Glomerular visceral epithelial cell (primary cell): ENCODE measurements around the gene LTBR.
"Not testable (repeated sequence)": the region's sequence is repeated elsewhere in the genome, so short reads cannot be mapped to it uniquely, and the experiment has no call there.

Experiments used
- DNase-seq: peaks from one replicate; pipeline ENCODE4 v3.0.0-alpha.2; 2016; ENCODE audit errors: extremely low spot score

LTBR gene

GRCh38 chr12:6425590-6426531 lies 41.9 kb downstream of the LTBR start:
- no peak for DNase-seq

DNA sequence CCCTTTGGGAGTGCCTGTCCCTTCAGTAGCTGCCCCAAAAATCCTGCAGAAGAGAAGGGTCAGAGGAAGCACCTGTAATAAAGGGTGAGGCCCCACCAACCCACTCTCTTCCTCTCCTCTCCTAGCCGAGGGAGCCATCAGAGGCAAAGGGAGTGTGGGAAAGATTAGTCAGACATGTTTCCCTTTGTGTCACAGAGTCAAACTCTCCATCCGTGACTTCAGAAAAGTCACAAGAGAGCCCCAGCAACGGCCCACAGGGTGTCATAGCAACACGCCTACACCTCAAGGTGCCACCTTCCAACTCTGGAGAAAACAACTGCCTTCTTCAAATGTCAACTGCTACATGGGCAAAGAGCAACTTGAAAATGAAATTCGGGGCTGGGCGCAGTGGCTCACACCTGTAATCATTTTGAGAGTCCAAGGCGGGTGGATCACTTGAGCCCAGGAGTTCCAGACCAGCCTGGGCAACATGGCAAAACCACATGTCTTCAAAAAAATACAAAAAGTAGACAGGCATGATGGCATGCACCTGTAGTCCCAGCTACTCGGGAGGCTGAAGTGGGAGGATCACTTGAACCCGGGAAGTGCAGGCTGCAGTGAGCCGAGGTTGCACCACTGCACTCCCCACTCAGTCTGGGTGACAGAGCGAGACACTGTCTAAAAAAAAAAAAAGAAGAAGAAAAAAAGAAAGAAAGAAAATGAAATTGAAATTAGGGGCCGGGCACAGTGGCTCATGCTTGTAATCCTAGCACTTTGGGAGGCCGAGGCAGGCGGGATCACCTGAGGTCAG lies 43.1 kb downstream of the LTBR start:
- DNase-seq, result peak; percentile 6

- not testable (repeated sequence) for DNase-seq
Observed at GRCh38 chr12:6427796-6428195, 43.8 kb downstream of the LTBR start.

- DNase-seq, result no peak
Observed at GRCh38 chr12:6428326-6428725, 44.4 kb downstream of the LTBR start.

DNA sequence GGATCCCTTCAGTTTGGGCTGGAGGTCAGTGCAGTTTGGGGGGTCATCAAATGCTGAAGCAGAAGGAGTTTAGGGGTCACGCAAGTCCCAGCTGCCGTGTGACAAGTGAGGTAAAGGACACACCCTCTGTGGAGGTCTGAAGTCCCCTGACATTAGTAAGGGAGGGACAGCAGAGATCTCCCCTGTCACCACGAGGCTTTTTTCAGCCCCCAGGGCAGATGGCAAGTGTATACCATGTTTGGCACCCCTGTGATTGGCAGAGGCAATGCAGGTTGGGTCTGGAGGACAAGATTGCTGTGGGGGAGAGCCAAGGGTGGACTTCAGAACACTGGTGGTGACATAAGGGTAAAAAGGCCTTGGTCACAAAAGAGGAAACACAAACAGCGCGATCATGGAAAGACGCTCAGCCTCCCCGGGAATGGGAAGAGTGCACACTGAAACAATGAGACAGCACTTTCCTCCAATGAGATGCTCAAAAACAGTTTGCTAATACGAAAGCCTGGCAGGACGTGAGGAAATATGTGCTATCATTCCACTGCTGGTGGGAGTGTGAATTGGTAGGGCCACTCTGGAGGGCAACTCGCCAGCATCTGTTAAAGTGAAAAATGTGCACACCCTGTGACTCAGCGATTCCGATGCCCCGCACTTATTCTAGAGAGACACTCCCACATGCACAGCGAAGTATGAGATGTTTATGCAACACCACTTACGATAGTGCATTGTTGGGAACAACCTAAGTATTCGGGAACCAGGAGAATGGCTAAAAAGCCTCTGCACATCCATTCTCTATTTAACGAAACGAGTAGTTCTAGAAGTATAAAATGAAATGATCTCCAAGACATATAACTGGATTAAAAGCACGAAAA lies 46.4 kb downstream of the LTBR start:
- peak; percentile 73 for DNase-seq

DNA sequence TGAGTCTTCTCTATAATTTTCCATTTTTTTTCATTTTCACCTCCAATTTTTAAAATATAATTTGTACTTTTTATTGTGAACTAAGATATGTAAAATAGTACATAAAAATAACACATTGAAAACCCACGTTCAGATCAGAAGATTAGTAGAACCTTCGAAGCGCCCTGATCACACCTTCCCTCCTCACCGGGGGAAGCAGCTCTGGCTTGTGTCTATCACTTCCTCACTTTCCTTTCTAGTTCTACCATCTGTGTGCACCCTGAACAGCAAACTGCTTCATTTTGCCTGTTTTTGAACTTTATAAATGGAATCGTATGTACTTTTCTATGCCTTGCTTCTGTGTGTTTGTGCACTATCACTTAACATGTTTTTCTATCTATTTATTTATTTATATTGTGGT lies 49.0 kb downstream of the LTBR start:
- DNase-seq, result no peak

DNA sequence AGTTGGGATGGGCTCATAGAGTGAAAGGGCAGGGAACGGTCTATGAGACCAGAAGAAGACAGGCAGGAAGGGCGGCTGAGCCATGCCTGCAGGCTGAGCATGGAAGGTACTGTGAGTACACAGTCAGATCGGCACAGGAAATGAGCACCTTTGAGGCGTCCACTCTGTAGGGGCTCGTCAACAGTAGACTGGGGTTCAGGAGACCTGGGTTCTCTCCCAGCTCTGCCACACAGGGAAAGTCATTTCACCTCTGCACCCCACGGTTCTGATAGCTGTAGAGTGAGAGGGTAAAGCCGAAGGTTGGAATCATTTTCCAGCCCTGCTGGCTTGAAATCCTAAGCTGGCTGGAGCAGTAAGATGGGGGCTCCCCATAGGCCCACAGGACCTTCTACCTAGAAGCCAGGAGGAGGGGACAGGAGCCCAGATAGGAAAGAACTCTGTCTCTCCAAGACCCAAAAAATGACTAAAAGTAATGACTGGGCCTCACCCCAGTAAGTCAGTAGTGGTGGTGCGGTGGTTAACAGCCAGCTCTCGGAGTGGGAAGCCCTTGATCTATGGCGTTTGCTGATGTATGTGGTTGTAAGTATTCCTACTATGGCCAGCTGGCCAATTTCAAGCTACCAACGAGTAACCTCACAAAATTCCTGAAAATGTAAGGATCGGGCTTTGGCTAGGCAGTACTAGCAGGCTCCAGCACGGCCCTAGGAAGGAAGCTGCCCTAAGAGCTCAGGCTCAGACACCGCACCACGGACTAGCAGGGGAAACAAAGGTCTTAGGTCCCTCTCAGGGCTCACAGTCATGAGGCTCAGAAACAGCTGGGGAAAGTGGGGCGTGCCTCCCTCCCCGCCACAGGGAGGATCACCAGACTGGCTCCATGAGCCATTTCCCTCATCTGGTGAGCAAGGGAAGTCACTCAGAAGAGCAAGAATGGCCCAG lies 50.5 kb downstream of the LTBR start:
- no peak for DNase-seq

- DNase-seq, result no peak
Observed at GRCh38 chr12:6435961-6436715, 52.2 kb downstream of the LTBR start.

GRCh38 chr12:6437586-6437985 lies 53.6 kb downstream of the LTBR start:
- DNase-seq, result no peak

DNA sequence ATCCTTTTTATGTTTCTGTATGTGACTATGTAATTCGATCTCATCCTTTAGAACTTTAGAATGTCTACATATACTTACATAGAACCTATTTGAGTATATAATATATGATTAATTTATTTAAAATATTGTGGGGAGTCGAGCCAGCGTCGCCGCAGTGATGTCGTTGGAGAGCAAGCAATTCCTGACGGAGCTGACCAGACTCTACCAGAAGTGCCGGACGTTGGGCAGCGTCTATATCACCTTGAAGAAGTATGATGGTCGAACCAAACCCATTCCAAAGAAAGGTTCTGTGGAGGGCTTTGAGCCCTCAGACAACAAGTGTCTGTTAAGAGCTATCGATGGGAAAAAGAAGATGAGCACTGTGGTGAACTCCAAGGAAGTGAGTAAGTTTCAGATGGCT lies 54.4 kb downstream of the LTBR start:
- DNase-seq, result no peak

DNA sequence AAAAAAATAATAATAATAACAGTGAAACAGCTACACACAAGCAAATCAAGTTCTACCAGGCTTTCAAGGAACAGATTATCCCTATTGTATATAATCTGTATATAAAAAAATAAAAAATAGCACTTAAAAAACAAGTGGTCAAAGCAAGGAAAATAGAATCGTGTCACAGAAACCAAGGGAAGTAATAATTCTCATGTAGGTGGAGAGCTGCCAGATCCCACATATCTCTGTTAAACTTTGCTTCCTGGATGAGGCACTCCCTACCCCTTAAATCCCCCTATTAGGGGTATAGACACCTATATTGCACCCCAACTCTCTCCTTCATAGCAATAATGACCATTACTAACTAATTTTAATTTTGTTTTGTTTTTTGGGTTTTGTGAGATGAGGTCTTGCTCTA lies 56.4 kb downstream of the LTBR start:
- DNase-seq, result no peak
